ENCODE results near the gene BACH2. TPM values are rescaled to one million over a fixed set of nuclear protein-coding genes. Genes with fewer than 3 reads are reported as not detected.

The BACH2 gene
- total RNA-seq, 6 donors from 2014 or later = 3.1 to 6.8 (median 5.3) TPM

DNA sequence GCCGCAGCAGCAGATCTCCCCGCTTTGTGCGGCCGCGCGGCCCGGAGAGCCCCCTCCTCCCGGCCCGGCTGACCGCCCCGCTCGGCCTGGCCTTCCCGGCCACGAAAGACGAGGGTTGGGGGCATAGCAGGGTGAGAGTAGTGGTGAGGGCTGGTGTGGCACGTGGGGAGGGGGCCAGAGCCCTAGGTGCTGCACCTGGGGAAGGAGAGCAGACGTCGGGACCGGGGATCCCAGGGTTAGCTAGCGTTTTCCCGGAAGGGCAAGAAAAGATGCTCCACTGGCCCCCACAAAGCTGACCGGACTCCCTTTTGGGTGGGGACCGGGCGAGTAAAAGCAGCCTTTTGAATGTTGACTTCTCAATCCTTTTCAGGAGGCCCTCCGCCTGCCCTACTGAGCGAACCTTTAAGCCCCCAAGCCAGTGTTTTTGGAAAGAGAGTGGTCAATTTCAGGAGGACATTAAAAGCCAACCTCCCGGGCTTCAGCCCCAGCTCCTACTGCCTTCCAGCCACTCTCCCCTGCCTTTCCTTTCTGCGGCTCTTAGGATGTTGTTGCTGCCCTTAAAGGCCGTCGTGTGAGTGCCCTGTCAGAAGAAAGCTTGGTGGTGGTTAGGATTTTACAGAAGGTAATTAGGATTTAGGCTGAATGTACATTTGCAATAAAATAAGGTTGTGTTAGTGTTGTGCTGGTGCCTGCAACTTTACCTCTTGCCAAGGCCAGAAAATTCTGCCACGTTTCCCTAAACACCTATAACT lies 648 bp upstream of the BACH2 start:
- DNase-seq = no peak
- no peak for ATAC-seq (ENCODE audit: low FRiP score in 2 of 2)
- H3K27me3 ChIP-seq = peaks cover 0 to 16% (median 6%) of the 10 kb centered on the region in 4 donors
- WGBS, 2 donors = 28 to 47% methylated on average over 19 to 26 of the region's 31 CpGs
- TF ChIP-seq, protein P1, sequence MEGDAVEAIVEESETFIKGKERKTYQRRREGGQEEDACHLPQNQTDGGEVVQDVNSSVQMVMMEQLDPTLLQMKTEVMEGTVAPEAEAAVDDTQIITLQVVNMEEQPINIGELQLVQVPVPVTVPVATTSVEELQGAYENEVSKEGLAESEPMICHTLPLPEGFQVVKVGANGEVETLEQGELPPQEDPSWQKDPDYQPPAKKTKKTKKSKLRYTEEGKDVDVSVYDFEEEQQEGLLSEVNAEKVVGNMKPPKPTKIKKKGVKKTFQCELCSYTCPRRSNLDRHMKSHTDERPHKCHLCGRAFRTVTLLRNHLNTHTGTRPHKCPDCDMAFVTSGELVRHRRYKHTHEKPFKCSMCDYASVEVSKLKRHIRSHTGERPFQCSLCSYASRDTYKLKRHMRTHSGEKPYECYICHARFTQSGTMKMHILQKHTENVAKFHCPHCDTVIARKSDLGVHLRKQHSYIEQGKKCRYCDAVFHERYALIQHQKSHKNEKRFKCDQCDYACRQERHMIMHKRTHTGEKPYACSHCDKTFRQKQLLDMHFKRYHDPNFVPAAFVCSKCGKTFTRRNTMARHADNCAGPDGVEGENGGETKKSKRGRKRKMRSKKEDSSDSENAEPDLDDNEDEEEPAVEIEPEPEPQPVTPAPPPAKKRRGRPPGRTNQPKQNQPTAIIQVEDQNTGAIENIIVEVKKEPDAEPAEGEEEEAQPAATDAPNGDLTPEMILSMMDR (IDR thresholded peaks at IDR 0.05) = peak in 3 of 6 experiments; percentile 6 to 7 (median 6)
- TF ChIP-seq EP300 (IDR thresholded peaks at IDR 0.05) = no peak
- no peaks in the 10 kb centered on the region for H3K9me3 ChIP-seq
- H3K4me1 ChIP-seq = peaks cover 14 to 30% (median 18%) of the 10 kb centered on the region in 4 donors
- H3K27ac ChIP-seq = peak overlapping the region; percentile 77 to 91 (median 82)
- peak overlapping the region; percentile 32 to 86 (median 78) for H3K4me3 ChIP-seq
- H3K36me3 ChIP-seq = no peaks in the 10 kb centered on the region

DNA sequence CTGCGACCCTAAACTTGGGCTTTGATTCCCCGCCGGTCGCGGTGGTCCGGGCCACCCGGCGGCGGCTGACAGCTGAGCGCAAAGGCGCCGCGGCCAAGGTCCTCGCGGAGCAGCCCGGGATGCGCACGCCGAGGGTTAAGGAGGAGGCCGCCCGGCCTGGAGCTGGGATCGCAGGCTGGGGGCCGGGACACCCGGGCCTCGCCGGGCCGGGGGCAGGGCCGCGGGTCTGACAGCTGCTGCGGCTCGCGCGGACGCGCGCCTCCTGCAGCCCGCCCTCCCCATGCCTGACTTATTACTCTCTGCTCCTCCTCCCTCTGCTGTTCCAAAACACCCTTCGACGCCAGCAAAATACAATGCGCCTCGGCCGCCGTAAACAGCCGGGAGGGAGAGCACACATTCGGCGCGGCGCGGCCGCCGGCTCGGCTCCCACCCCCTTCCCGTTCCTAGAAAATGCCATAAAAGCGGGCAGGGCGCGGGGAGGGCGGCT lies 746 bp downstream of the BACH2 start:
- peak; percentile 45 to 93 for DNase-seq
- Histone ChIP-seq H3K27me3 (peaks cover 0 to 16% (median 6%) of the 10 kb centered on the region in 4 donors), H3K4me3 (peak overlapping the region; percentile 42 to 86 (median 78)), H3K9me3 (no peaks in the 10 kb centered on the region), H3K36me3 (no peaks in the 10 kb centered on the region), H3K4me1 (peaks cover 14 to 30% (median 18%) of the 10 kb centered on the region in 4 donors), H3K27ac (peak overlapping the region; percentile 77 to 91 (median 82))
- 0% methylated on average over 2 to 28 of the region's 57 CpGs for WGBS, 2 donors
- no peak for TF ChIP-seq EP300 (IDR thresholded peaks at IDR 0.05)
- TF ChIP-seq, protein P1 (IDR thresholded peaks at IDR 0.05) = peak in 2 of 6 experiments; percentile 26 to 33
- peak in 1 of 2 donors; percentile 58 for TF ChIP-seq POLR2AphosphoS5 (IDR thresholded peaks at IDR 0.05)
- TF ChIP-seq POLR2A (IDR thresholded peaks at IDR 0.05) = peak in 2 of 4 donors; percentile 26 to 33
- ATAC-seq (ENCODE audit: low FRiP score in 2 of 2) = peak; percentile 47 to 86

DNA sequence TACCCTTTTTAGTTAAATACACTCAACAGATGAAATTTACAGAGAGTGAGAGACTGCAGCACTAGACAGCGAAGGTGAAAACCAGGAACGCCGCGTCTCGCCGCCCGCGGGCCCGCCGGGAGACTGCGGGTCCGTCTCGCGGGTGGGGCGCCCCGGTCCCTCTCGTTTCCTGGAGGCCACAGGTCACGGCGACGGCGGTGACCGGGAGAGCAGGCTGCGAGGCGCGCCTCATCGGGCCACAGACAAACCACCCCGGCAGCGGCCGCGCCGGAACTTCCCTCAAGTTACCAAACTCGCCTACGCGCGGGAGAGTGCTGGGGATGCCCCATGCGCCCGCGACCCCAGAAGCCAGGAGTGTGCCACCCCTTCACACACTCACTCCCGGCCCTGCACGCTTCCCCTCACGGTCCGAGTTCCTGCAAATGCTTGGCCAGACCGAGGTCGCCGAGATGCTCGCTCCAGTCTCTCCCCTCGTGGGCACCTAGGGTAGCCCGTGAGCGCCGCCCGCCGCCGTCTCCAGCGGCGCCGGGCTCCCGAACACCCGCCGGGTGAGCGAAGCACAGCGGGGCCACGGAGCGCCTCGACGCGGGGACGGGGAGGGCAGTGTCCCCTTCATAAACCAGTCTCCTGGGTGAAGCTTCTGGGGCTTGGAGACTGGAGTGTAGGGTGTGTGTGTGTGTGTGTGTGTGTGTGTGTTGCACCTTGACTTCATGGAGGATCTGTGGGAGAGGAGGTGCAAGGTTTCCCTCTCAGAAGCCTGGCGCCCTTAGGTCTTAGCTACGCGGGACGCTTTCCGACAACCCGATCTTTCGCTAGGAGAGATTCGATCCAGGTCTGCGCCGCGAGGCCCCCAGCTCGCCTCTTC lies 1.4 kb downstream of the BACH2 start:
- WGBS, 2 donors = 2 to 7% methylated on average over 2 to 69 of the region's 79 CpGs
- peak overlapping the region; percentile 77 to 91 (median 82) for H3K27ac ChIP-seq
- TF ChIP-seq, protein P1 (IDR thresholded peaks at IDR 0.05) = peak in 4 of 6 experiments; percentile 14 to 40 (median 25)
- TF ChIP-seq EP300 (IDR thresholded peaks at IDR 0.05) = no peak
- peak in 1 of 2 donors; percentile 12 for TF ChIP-seq POLR2AphosphoS5 (IDR thresholded peaks at IDR 0.05)
- H3K4me3 ChIP-seq = peak overlapping the region; percentile 42 to 86 (median 78)
- DNase-seq (peak; percentile 27 to 91), ATAC-seq (ENCODE audit: low FRiP score in 2 of 2) (peak; percentile 54 to 61)
- peaks cover 14 to 30% (median 18%) of the 10 kb centered on the region in 4 donors for H3K4me1 ChIP-seq
- H3K27me3 ChIP-seq = peaks cover 0 to 16% (median 6%) of the 10 kb centered on the region in 4 donors
- H3K9me3 ChIP-seq = no peaks in the 10 kb centered on the region
- no peaks in the 10 kb centered on the region for H3K36me3 ChIP-seq

DNA sequence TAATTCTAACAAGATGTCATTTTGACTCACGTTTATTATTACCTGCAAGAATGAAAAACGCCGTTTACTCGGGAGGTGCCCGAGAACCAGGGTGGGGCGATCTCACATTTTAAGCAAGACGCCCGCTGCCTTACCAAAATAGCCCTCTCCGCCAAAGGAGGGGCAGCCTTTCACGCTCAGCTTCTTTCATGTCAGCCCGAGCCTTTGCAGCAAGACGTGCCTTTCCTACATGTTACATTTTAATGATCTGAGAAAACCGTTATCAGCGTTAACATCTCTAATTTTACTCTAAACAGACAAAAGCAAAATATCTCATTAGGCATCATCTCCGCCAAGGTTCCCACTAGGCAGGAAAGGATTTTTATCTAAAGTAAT lies 2.0 kb downstream of the BACH2 start:
- H3K27me3 ChIP-seq = peaks cover 0 to 16% (median 6%) of the 10 kb centered on the region in 4 donors
- peak overlapping the region in 2 of 4 donors; percentile 77 to 91 for H3K27ac ChIP-seq
- DNase-seq (no peak), ATAC-seq (ENCODE audit: low FRiP score in 2 of 2) (no peak)
- H3K4me1 ChIP-seq = peaks cover 14 to 30% (median 18%) of the 10 kb centered on the region in 4 donors
- no peak for TF ChIP-seq POLR2AphosphoS5 (IDR thresholded peaks at IDR 0.05)
- H3K9me3 ChIP-seq = no peaks in the 10 kb centered on the region
- H3K4me3 ChIP-seq = peak overlapping the region; percentile 42 to 86 (median 78)
- 17 to 20% methylated on average over 15 of the region's 15 CpGs for WGBS, 2 donors
- H3K36me3 ChIP-seq = no peaks in the 10 kb centered on the region

DNA sequence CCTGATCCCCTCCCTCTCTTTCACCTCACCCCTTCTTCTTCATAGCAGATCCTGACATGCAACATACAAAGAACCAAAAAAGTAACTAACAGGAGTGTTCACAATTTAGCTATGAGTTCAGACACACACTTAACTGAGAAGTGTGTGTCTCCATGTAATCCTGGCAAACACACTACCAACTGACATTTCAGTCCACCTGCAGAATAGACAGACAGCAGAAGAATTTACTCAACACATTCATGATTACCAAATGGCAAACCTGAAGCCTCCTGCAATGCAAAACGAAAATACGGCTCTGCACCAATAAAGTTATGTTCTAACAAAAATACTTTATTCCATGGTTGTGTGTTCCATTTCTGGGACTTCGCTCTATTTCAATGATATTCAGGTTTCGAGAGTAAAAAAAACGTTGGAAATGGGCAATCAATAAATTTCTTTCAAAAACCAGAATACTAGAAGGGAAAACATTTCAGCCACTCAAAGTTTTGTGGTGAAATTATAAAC lies 2.6 kb downstream of the BACH2 start:
- Histone ChIP-seq H3K36me3 (no peaks in the 10 kb centered on the region), H3K4me1 (peaks cover 14 to 30% (median 18%) of the 10 kb centered on the region in 4 donors), H3K27ac (no peak overlapping the region), H3K27me3 (peaks cover 0 to 16% (median 6%) of the 10 kb centered on the region in 4 donors), H3K9me3 (no peaks in the 10 kb centered on the region), H3K4me3 (no peak overlapping the region)
- no peak for ATAC-seq (ENCODE audit: low FRiP score in 2 of 2)
- TF ChIP-seq EP300 (IDR thresholded peaks at IDR 0.05) = no peak
- no peak for TF ChIP-seq POLR2A (IDR thresholded peaks at IDR 0.05)
- TF ChIP-seq, protein P1 (IDR thresholded peaks at IDR 0.05) = no peak
- TF ChIP-seq POLR2AphosphoS5 (IDR thresholded peaks at IDR 0.05) = no peak
- no peak for DNase-seq
- WGBS, 2 donors = 85 to 86% methylated on average over 5 of the region's 5 CpGs

Measured in upper lobe of left lung (tissue), 6 donors.